Sigmoid colon (tissue), 4 donors: Measurements from ENCODE around the gene ITIH4.

Experiments
- EP300 ChIP-seq, 4 donors: sonication (generic); formaldehyde crosslinking; IDR thresholded peaks; one replicate each; pipeline ENCODE4 v1.6.1; 2017; ENCODE audit warnings: antibody characterized with exemption in 4 of 4
- POLR2A ChIP-seq, 2 donors: fragments of 450-650 bp; IDR thresholded peaks; one replicate each; pipeline ENCODE4 v1.6.1; 2016; ENCODE audit warnings: antibody characterized with exemption in 2 of 2, mild to moderate bottlenecking in 2 of 2, moderate library complexity in 2 of 2
- TF ChIP-seq, protein P1 (sequence below), 4 experiments: fragments of 450-650 bp in 3 of 4; fragments of 200-600 bp in 1 of 4; IDR thresholded peaks; one replicate each; pipeline ENCODE4 v1.5.1; 2016 to 2019; ENCODE audit warnings: antibody characterized with exemption in 4 of 4, mild to moderate bottlenecking in 3 of 4, moderate library complexity in 2 of 4

DNA sequence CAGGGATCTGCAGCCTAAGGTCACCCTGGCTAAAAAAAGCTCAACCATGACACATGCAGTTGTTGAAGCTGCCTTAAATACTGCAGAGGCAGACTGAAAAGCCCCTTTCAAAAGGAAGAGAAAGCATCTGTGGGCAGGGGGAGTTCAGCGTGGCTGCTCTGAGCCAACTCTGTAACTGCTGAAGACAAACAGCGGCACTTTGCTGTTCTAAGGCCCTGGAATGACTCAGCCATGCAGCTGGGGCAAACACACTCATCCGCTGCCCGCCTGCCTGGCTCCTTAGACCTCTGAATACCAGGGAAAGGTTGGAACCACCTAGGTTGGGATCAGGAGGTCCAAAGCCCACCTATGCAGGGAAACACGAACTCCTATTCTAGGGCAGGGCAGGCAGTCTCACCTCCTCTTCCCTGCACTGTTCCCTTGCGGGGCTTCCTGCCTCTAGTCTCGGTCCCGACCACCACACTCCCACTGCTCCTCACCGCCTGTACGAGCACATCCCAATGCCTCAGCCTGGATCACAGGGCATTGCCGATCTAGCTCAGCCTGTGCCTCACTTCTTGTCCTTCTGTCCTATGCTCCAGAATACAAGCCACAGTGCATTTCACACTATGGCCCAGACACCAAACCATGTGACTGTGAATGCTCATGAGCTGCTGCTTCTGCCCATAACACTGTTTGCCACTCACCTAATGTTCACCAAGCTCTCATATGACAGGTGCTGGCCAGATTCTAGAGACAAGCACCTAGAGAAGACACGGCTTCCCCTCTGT lies 10.9 kb upstream of the ITIH4 start:
- TF ChIP-seq EP300 (IDR thresholded peaks at IDR 0.05) = no peak
- TF ChIP-seq, protein P1, sequence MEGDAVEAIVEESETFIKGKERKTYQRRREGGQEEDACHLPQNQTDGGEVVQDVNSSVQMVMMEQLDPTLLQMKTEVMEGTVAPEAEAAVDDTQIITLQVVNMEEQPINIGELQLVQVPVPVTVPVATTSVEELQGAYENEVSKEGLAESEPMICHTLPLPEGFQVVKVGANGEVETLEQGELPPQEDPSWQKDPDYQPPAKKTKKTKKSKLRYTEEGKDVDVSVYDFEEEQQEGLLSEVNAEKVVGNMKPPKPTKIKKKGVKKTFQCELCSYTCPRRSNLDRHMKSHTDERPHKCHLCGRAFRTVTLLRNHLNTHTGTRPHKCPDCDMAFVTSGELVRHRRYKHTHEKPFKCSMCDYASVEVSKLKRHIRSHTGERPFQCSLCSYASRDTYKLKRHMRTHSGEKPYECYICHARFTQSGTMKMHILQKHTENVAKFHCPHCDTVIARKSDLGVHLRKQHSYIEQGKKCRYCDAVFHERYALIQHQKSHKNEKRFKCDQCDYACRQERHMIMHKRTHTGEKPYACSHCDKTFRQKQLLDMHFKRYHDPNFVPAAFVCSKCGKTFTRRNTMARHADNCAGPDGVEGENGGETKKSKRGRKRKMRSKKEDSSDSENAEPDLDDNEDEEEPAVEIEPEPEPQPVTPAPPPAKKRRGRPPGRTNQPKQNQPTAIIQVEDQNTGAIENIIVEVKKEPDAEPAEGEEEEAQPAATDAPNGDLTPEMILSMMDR (IDR thresholded peaks at IDR 0.05) = no peak
- TF ChIP-seq POLR2A (IDR thresholded peaks at IDR 0.05) = no peak
